GM23248 (cell line): ENCODE measurements around the gene GASK1A. TPM values are rescaled to one million over a fixed set of nuclear protein-coding genes. Genes with fewer than 3 reads are reported as not detected.

ENCODE experiments used
- DNase-seq: peaks from one replicate; pipeline ENCODE4 v3.0.0-alpha.2; 2015
- H2AFZ ChIP-seq: fragments of 200-600 bp; sonication (generic); 2 replicates; pipeline ENCODE4 v1.6.1; 2016; ENCODE audit warnings: antibody characterized with exemption
- H3F3A ChIP-seq: fragments of 200-600 bp; sonication (generic); 2 replicates; pipeline ENCODE4 v1.6.1; 2016; ENCODE audit warnings: mild to moderate bottlenecking, antibody characterized with exemption, mixed run types; ENCODE audit not compliant: insufficient read depth
- H3K27ac ChIP-seq: fragments of 200-600 bp; sonication (generic); 2 replicates; pipeline ENCODE4 v1.5.1; 2016; ENCODE audit warnings: mild to moderate bottlenecking
- H3K27me3 ChIP-seq: fragments of 200-600 bp; sonication (generic); replicated peaks from 2 replicates; pipeline ENCODE4 v1.6.1; 2016; ENCODE audit warnings: mild to moderate bottlenecking; ENCODE audit not compliant: insufficient read depth
- H3K36me3 ChIP-seq: fragments of 200-600 bp; sonication (generic); 2 replicates; pipeline ENCODE4 v1.6.1; 2016; ENCODE audit warnings: low read depth, mild to moderate bottlenecking
- H3K4me1 ChIP-seq: fragments of 200-600 bp; sonication (generic); 2 replicates; pipeline ENCODE4 v1.6.1; 2016; ENCODE audit warnings: mild to moderate bottlenecking; ENCODE audit not compliant: insufficient read depth
- H3K4me2 ChIP-seq: fragments of 200-600 bp; sonication (generic); one replicate; pipeline ENCODE4 v1.6.1; 2016; ENCODE audit warnings: mild to moderate bottlenecking; ENCODE audit not compliant: unreplicated experiment
- H3K4me3 ChIP-seq: fragments of 200-600 bp; sonication (generic); 2 replicates; pipeline ENCODE4 v1.5.1; 2016; ENCODE audit warnings: mild to moderate bottlenecking
- H3K79me2 ChIP-seq: fragments of 200-600 bp; sonication (generic); 2 replicates; pipeline ENCODE4 v1.6.1; 2016; ENCODE audit warnings: mild to moderate bottlenecking; ENCODE audit not compliant: insufficient read depth
- H3K9ac ChIP-seq: fragments of 200-600 bp; sonication (generic); 2 replicates; pipeline ENCODE4 v1.6.1; 2016; ENCODE audit warnings: mild to moderate bottlenecking
- H3K9me2 ChIP-seq: fragments of 200-600 bp; sonication (generic); 2 replicates; pipeline ENCODE4 v1.6.1; 2016; ENCODE audit warnings: mixed run types, mild to moderate bottlenecking, moderate library complexity; ENCODE audit not compliant: insufficient read depth
- H3K9me3 ChIP-seq: fragments of 200-600 bp; sonication (generic); one replicate; pipeline ENCODE4 v1.6.1; 2017; ENCODE audit warnings: low read depth
- H4K20me1 ChIP-seq: fragments of 200-600 bp; sonication (generic); 2 replicates; pipeline ENCODE4 v1.6.0; 2016; ENCODE audit not compliant: insufficient read depth
- EZH2 ChIP-seq: fragments of 200-600 bp; sonication (generic); IDR thresholded peaks from 2 replicates; pipeline ENCODE4 v1.6.1; 2018; ENCODE audit warnings: antibody characterized with exemption, mild to moderate bottlenecking; ENCODE audit not compliant: insufficient read depth, poor library complexity, severe bottlenecking
- EZH2phosphoT487 ChIP-seq: fragments of 200-600 bp; sonication (generic); IDR thresholded peaks from 2 replicates; pipeline ENCODE4 v1.6.1; 2018; ENCODE audit warnings: antibody characterized with exemption, moderate library complexity, mild to moderate bottlenecking, low read depth; ENCODE audit not compliant: insufficient read depth
- WGBS, 2 experiments: methylation state at CpG; one replicate each; pipeline ENCODE4 v1.1.6; 2015 to 2017; ENCODE audit warnings: low lambda C conversion rate in 2 of 2, low coverage in 1 of 2; ENCODE audit errors: missing lambda C conversion rate in 2 of 2; 5-methylcytosine and 5-hydroxymethylcytosine counted together
- in situ Hi-C: fragments of 300-500 bp; cut with MboI; formaldehyde crosslinking; loops from 2 replicates; pipeline ENCODE4 v1.15.0; 2020
- polyA plus RNA-seq: library from polyadenylated mRNA; unstranded; fragments of >200 nt; fragmentation: Nextera tagmentation; extraction: Ambion mirVana; gene quantifications from 2 replicates; pipeline ENCODE4 v1.2.1, GENCODE V29; 2016
- total RNA-seq: library from RNA; depleted of rRNA; stranded (reverse); fragments of >200 nt; shearing (Covaris generic); gene quantifications from 2 replicates; pipeline ENCODE4 v1.2.3, GENCODE V29; 2014

The GASK1A gene
- total and polyA plus RNA-seq, 2 experiments from 2014 or later: 0.08 to 1.8 TPM

GRCh38 chr3:43028001-43028400 is 48.9 kb downstream of the GASK1A start:
- Histone ChIP-seq H3F3A (no peaks in the 10 kb centered on the region), H3K4me3 (no peak overlapping the region), H3K36me3 (no peaks in the 10 kb centered on the region), H3K9me3 (no peaks in the 10 kb centered on the region), H3K9me2 (no peaks in the 10 kb centered on the region), H3K79me2 (no peaks in the 10 kb centered on the region), H3K4me2 (no peak overlapping the region), H2AFZ (no peak overlapping the region), H3K27me3 (no peaks in the 10 kb centered on the region), H3K9ac (no peak overlapping the region), H4K20me1 (no peaks in the 10 kb centered on the region), H3K27ac (no peak overlapping the region), H3K4me1 (no peaks in the 10 kb centered on the region)
- WGBS, 2 experiments: 71 to 77% methylated on average over 1 of the region's 1 CpG
- no peak for TF ChIP-seq EZH2phosphoT487
- no peak for TF ChIP-seq EZH2
- no peak for DNase-seq
- in situ Hi-C loops: no loop called here

- H4K20me1 ChIP-seq: no peaks in the 10 kb centered on the region
- H3K9ac ChIP-seq: no peak overlapping the region
- no peak overlapping the region for H2AFZ ChIP-seq
- no peak overlapping the region for H3K27ac ChIP-seq
- TF ChIP-seq EZH2: no peak
- no peak for TF ChIP-seq EZH2phosphoT487
- no peaks in the 10 kb centered on the region for H3K79me2 ChIP-seq
- no peak overlapping the region for H3K4me2 ChIP-seq
- in situ Hi-C loops: no loop called here
- H3K4me3 ChIP-seq: no peak overlapping the region
- no peaks in the 10 kb centered on the region for H3K9me2 ChIP-seq
- WGBS, 2 experiments: 76 to 88% methylated on average over 6 of the region's 6 CpGs
- no peaks in the 10 kb centered on the region for H3K4me1 ChIP-seq
- H3F3A ChIP-seq: no peaks in the 10 kb centered on the region
- no peaks in the 10 kb centered on the region for H3K27me3 ChIP-seq
- no peak for DNase-seq
- no peaks in the 10 kb centered on the region for H3K9me3 ChIP-seq
- no peaks in the 10 kb centered on the region for H3K36me3 ChIP-seq
Observed at GRCh38 chr3:43028678-43029490, 49.8 kb downstream of the GASK1A start.

- Histone ChIP-seq H3K79me2 (no peaks in the 10 kb centered on the region), H3K4me1 (no peaks in the 10 kb centered on the region), H4K20me1 (no peaks in the 10 kb centered on the region), H3K4me3 (no peak overlapping the region), H3K27me3 (no peaks in the 10 kb centered on the region), H3K27ac (no peak overlapping the region), H3K4me2 (no peak overlapping the region), H2AFZ (no peak overlapping the region), H3K9me2 (no peaks in the 10 kb centered on the region), H3K9me3 (no peaks in the 10 kb centered on the region), H3K36me3 (no peaks in the 10 kb centered on the region), H3K9ac (no peak overlapping the region), H3F3A (no peaks in the 10 kb centered on the region)
- DNase-seq: no peak
- in situ Hi-C loops: no loop called here
- TF ChIP-seq EZH2phosphoT487 (no peak), EZH2 (no peak)
- 75 to 77% methylated on average over 15 of the region's 15 CpGs for WGBS, 2 experiments
Observed at GRCh38 chr3:43030162-43030935, 51.2 kb downstream of the GASK1A start.

- H3K36me3 ChIP-seq: no peaks in the 10 kb centered on the region
- no peak overlapping the region for H3K27ac ChIP-seq
- H4K20me1 ChIP-seq: no peaks in the 10 kb centered on the region
- peak; percentile 37 for DNase-seq
- H3K9me2 ChIP-seq: no peaks in the 10 kb centered on the region
- no peaks in the 10 kb centered on the region for H3K79me2 ChIP-seq
- no peak overlapping the region for H3K9ac ChIP-seq
- WGBS, 2 experiments: 4 to 5% methylated on average over 4 of the region's 4 CpGs
- no peak overlapping the region for H2AFZ ChIP-seq
- H3F3A ChIP-seq: no peaks in the 10 kb centered on the region
- no peak overlapping the region for H3K4me3 ChIP-seq
- no peaks in the 10 kb centered on the region for H3K27me3 ChIP-seq
- H3K4me1 ChIP-seq: no peaks in the 10 kb centered on the region
- in situ Hi-C loops: no loop called here
- H3K9me3 ChIP-seq: no peaks in the 10 kb centered on the region
- H3K4me2 ChIP-seq: no peak overlapping the region
- TF ChIP-seq EZH2 (no peak), EZH2phosphoT487 (no peak)
Observed at GRCh38 chr3:43031485-43031884, 52.4 kb downstream of the GASK1A start.
